ENCODE measurements around the gene ASB15. TPM values are rescaled to one million over a fixed set of nuclear protein-coding genes. Genes with fewer than 3 reads are reported as not detected.

ASB15 gene
- total and polyA plus RNA-seq, 2 of the 4 experiments (the other 2 are of a cell fraction) = not detected

- peaks cover 2% of the 10 kb centered on the region for H3K27me3 ChIP-seq (ENCODE audit: control insufficient read depth, insufficient read depth, low read length)
- TF ChIP-seq RCOR1 (IDR thresholded peaks at IDR 0.05; ENCODE audit: insufficient replicate concordance, low read length) = no peak
- no peak for TF ChIP-seq MAZ (IDR thresholded peaks at IDR 0.05; ENCODE audit: borderline replicate concordance, low read depth, low read length)
- TF ChIP-seq CHD1 (IDR thresholded peaks at IDR 0.05; ENCODE audit: low read depth, low read length) = no peak
- TF ChIP-seq NFE2L2 (IDR thresholded peaks at IDR 0.05; ENCODE audit: low read depth, low read length) = no peak
- TF ChIP-seq USF2 (IDR thresholded peaks at IDR 0.05; ENCODE audit: low read depth, low read length) = no peak
- TF ChIP-seq FOS (IDR thresholded peaks at IDR 0.05; ENCODE audit: low read depth, low read length) = no peak
- TF ChIP-seq RAD21 (IDR thresholded peaks at IDR 0.05; ENCODE audit: low read length) = no peak
- TF ChIP-seq POLR2A (IDR thresholded peaks at IDR 0.05; ENCODE audit: low read depth, low read length) = no peak
- TF ChIP-seq RFX5 (IDR thresholded peaks at IDR 0.05; ENCODE audit: low read depth, low read length) = no peak
- no peak for TF ChIP-seq MXI1 (IDR thresholded peaks at IDR 0.05; ENCODE audit: borderline replicate concordance, low read depth, low read length)
- no peak for TF ChIP-seq BHLHE40 (IDR thresholded peaks at IDR 0.05; ENCODE audit: low read depth, low read length)
- no peak for TF ChIP-seq CTCF (conservative IDR thresholded peaks at IDR 0.05; ENCODE audit: low read depth, low read length)
- TF ChIP-seq MAFK (IDR thresholded peaks at IDR 0.05; ENCODE audit: low read depth, low read length) = no peak
- no peak for TF ChIP-seq SMC3 (IDR thresholded peaks at IDR 0.05; ENCODE audit: low read depth, low read length)
- TF ChIP-seq ELK1 (IDR thresholded peaks at IDR 0.05; ENCODE audit: borderline replicate concordance, low read depth, low read length) = no peak
- no peak for TF ChIP-seq CEBPB (IDR thresholded peaks at IDR 0.05; ENCODE audit: low read depth, low read length)
- no peak overlapping the region for H3K9ac ChIP-seq (ENCODE audit: low read depth, low read length)
- dilution Hi-C loops (cut with HindIII; ENCODE audit: low sequenced_read_pairs, unreplicated experiment) = no loop called here
- no peak overlapping the region for H3K4me3 ChIP-seq (ENCODE audit: insufficient read depth, low read depth, low read length)
- H2AK5ac ChIP-seq (ENCODE audit: low read depth, low read length) = no peak overlapping the region
- H2BK15ac ChIP-seq (ENCODE audit: low read depth, low read length) = no peak overlapping the region
- no TSS peak for BruUV-seq (replicated peaks)
- H2AFZ ChIP-seq (replicated peaks; ENCODE audit: low read length, poor library complexity) = no peak overlapping the region
- no peak overlapping the region for H2BK5ac ChIP-seq (ENCODE audit: low read depth, low read length, poor library complexity, severe bottlenecking)
- H2AK9ac ChIP-seq (replicated peaks; ENCODE audit: low read depth, low read length, poor library complexity) = no peak overlapping the region
- in situ Hi-C loops (cut with MboI; ENCODE audit: low sequenced_read_pairs) = no loop called here
- H3K23ac ChIP-seq (ENCODE audit: low read depth, low read length) = no peak overlapping the region
- H3K36me3 ChIP-seq (ENCODE audit: control insufficient read depth, insufficient read depth, low read length) = no peaks in the 10 kb centered on the region
- H3K14ac ChIP-seq (replicated peaks; ENCODE audit: low read depth, low read length) = no peak overlapping the region
- peak; percentile 16 for DNase-seq
- ChIA-PET CTCF (no interaction called here), POLR2A (ENCODE audit: unreplicated experiment) (no interaction called here)
- no peak overlapping the region for H3K18ac ChIP-seq (ENCODE audit: low read depth, low read length)
- no peaks in the 10 kb centered on the region for H3K79me1 ChIP-seq (ENCODE audit: low read depth in 1 of 2, low read length in 2 of 2)
- intact Hi-C loops (cut with micrococcal nuclease) = no loop called here
- no peak overlapping the region for H3K4me2 ChIP-seq (ENCODE audit: low read depth, low read length)
- H3K56ac ChIP-seq (ENCODE audit: extremely low read depth, insufficient read depth, low read length) = no peak overlapping the region
- H3K9me3 ChIP-seq (ENCODE audit: control insufficient read depth, insufficient read depth, low read length) = no peaks in the 10 kb centered on the region
- no peak overlapping the region for H2BK120ac ChIP-seq (ENCODE audit: low read depth, low read length)
- no peaks in the 10 kb centered on the region for H3K4me1 ChIP-seq (ENCODE audit: control insufficient read depth, insufficient read depth, low read length)
- H4K8ac ChIP-seq (ENCODE audit: low read depth in 2 of 2, low read length in 2 of 2) = no peak overlapping the region
- H3K4ac ChIP-seq (ENCODE audit: low read depth, low read length) = no peak overlapping the region
- H4K5ac ChIP-seq (ENCODE audit: low read depth, low read length) = no peak overlapping the region
- no peaks in the 10 kb centered on the region for H4K20me1 ChIP-seq (ENCODE audit: insufficient read depth, low read length)
- H2BK20ac ChIP-seq (ENCODE audit: low read depth, low read length) = no peak overlapping the region
- H3K27ac ChIP-seq (ENCODE audit: insufficient read depth, low read length) = no peak overlapping the region
- H3K9me1 ChIP-seq (ENCODE audit: insufficient read depth, low read length) = no peaks in the 10 kb centered on the region
- ATAC-seq (ENCODE audit: low read depth) = peak; percentile 17
- no CpG with 5 or more reads among the region's 2 CpGs for whole genome bisulfite sequencing, 2 experiments (ENCODE audit: extremely low coverage in 2 of 2, insufficient read length in 1 of 2)
- H4K91ac ChIP-seq (ENCODE audit: insufficient read depth, low read depth, low read length) = no peak overlapping the region
These were observed 63.5 kb downstream of the ASB15 start for GRCh38 chr7:123665157-123665556.

Data from IMR-90 (cell line).